NCI-H460 (cell line): ENCODE data around the gene WDR64. TPM values are rescaled to one million over a fixed set of nuclear protein-coding genes. Genes with fewer than 3 reads are reported as not detected.

Experiments used
- total RNA-seq: library from RNA; depleted of rRNA; stranded (reverse); fragments of >200 nt; shearing (Covaris generic); gene quantifications from 2 replicates; pipeline ENCODE4 v1.2.3, GENCODE V29; 2014; rRNA removed

WDR64 gene
- total RNA-seq, 1 experiment from 2014 or later = not detected

Other genes starting within 250 kb of the WDR64 start
- gene FH, start 132.5 kb upstream of the WDR64 start, total RNA-seq = 164 and 172 TPM in 2 replicates
- 0.17 and 0.35 TPM in 2 replicates for gene KMO, start 119.9 kb upstream of the WDR64 start, total RNA-seq
- 61.6 and 70.9 TPM in 2 replicates for gene CHML, start 11.9 kb upstream of the WDR64 start, total RNA-seq
- gene OPN3, start 11.9 kb upstream of the WDR64 start, total RNA-seq = 150 and 174 TPM in 2 replicates
- 123 and 144 TPM in 2 replicates for gene EXO1, start 195.9 kb downstream of the WDR64 start, total RNA-seq